ENCODE measurements around the gene GALNT7.

DNA sequence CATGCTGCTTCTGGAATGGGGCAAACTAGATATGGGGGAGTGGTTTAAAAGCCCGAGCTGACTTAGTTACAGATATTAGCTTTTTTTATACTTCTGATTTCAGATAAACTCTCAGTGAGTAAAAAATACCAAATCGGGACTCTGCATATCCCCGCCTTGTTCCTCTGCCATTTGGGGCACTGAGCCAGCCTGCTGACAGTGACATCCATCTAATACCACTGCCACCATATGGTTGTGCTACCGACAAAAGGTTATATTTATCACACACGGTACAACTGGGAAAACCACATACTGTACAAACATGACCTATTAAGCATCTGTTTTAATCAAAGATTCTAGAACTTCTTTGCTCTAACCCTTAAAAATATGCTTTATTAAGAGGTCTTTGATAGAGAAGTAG, 78.7 kb downstream of the GALNT7 start:
- TF ChIP-seq, protein P1, sequence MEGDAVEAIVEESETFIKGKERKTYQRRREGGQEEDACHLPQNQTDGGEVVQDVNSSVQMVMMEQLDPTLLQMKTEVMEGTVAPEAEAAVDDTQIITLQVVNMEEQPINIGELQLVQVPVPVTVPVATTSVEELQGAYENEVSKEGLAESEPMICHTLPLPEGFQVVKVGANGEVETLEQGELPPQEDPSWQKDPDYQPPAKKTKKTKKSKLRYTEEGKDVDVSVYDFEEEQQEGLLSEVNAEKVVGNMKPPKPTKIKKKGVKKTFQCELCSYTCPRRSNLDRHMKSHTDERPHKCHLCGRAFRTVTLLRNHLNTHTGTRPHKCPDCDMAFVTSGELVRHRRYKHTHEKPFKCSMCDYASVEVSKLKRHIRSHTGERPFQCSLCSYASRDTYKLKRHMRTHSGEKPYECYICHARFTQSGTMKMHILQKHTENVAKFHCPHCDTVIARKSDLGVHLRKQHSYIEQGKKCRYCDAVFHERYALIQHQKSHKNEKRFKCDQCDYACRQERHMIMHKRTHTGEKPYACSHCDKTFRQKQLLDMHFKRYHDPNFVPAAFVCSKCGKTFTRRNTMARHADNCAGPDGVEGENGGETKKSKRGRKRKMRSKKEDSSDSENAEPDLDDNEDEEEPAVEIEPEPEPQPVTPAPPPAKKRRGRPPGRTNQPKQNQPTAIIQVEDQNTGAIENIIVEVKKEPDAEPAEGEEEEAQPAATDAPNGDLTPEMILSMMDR (IDR thresholded peaks at IDR 0.05; ENCODE audit: low read depth, low read length), result no peak
- no peak for TF ChIP-seq EZH2phosphoT487 (IDR thresholded peaks at IDR 0.05; ENCODE audit: low read depth)
